ENCODE results near the gene CHTOP. TPM values are rescaled to one million over a fixed set of nuclear protein-coding genes. Genes with fewer than 3 reads are reported as not detected.
A peak's percentile ranks its signal among the peaks of the same experiment; 100 is the strongest.
"Not testable (repeated sequence)": the region's sequence is repeated elsewhere in the genome, so short reads cannot be mapped to it uniquely, and the experiment has no call there.

Gene CHTOP
- total RNA-seq, 2 experiments from 2014 or later, result 88.2 to 91.3 TPM

DNA sequence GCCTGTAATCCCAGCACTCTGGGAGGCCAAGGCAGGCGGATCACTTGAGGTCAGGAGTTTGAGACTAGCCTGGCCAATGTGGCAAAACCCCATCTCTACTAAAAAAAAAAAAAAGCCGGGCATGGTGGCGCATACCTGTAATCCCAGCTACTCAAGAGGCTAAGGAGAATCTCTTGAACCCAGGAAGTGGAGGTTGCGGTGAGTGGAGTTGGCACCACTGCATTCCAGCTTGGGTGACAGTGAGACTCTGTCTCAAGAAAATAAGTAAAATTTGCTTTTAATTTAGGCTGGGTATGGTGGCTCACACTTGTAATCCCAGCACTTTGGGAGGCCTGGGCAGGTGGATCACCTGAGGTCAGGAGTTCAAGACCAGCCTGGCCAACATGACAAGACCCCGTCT lies 6.3 kb downstream of the CHTOP start:
- CTCF ChIA-PET, result interaction anchor here (1.2 kb wide), 1 partner anchor 9 kb away, joined by 5 read pairs; no protein-coding TSS in a partner anchor
- H3K27ac Mint-ChIP-seq, result peak overlapping the region; percentile 5
- H3K4me3 Mint-ChIP-seq; H3K27me3 Mint-ChIP-seq (ENCODE audit: low read depth); intact Hi-C loops (cut with micrococcal nuclease); DNase-seq; H3K9me3 Mint-ChIP-seq: not testable (repeated sequence)
- H3K36me3 Mint-ChIP-seq (ENCODE audit: low read depth), result peaks cover 69% of the 10 kb centered on the region
- peaks cover 53% of the 10 kb centered on the region for H3K4me1 Mint-ChIP-seq (ENCODE audit: low read depth)

DNA sequence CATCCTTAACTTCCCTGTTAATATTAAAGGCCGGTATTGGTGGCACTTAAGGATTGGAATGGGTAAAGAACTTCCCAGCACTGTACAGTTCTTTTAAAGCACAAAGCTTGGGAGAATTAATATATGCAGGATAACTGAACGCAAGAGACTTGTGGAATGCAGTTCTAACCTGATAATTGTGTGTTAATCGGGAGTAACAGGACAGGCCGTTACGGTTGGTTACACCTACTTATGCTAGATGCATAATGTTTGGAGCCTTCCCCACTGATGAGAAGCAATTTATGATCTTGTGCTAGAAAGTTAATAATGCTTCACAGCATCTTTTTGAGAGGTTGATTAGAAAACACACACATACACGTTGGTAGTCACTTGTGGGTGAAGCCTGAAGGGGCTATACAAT lies 7.0 kb downstream of the CHTOP start:
- no peak for DNase-seq
- no peaks in the 10 kb centered on the region for H3K9me3 Mint-ChIP-seq
- intact Hi-C loops (cut with micrococcal nuclease), result no loop called here
- peaks cover 72% of the 10 kb centered on the region for H3K36me3 Mint-ChIP-seq (ENCODE audit: low read depth)
- CTCF ChIA-PET, result interaction anchor here (0.6 to 1.2 kb wide), 3 partner anchors 9 to 147 kb away, joined by 3 to 5 read pairs (median 3); no protein-coding TSS in a partner anchor
- peaks cover 57% of the 10 kb centered on the region for H3K4me1 Mint-ChIP-seq (ENCODE audit: low read depth)
- no peak overlapping the region for H3K4me3 Mint-ChIP-seq
- H3K27me3 Mint-ChIP-seq (ENCODE audit: low read depth), result no peaks in the 10 kb centered on the region
- peak overlapping the region; percentile 5 for H3K27ac Mint-ChIP-seq

DNA sequence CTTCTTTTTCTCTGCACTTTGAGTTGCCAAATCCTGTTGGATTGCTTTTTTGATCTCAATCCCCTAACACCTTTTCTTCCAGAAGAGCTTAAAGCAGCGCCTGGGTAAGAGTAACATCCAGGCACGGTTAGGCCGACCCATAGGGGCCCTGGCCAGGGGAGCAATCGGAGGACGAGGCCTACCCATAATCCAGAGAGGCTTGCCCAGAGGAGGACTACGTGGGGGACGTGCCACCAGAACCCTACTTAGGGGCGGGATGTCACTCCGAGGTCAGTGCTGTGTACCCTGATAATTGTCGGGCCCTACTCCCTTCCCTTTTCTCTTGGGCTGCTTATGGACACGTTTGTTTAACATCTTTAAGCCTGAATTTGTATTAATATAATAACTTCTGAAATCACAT lies 8.3 kb downstream of the CHTOP start:
- Mint-ChIP-seq H3K36me3 (ENCODE audit: low read depth) (peaks cover 69% of the 10 kb centered on the region), H3K27me3 (ENCODE audit: low read depth) (no peaks in the 10 kb centered on the region), H3K4me3 (no peak overlapping the region), H3K9me3 (no peaks in the 10 kb centered on the region), H3K4me1 (ENCODE audit: low read depth) (peaks cover 51% of the 10 kb centered on the region), H3K27ac (no peak overlapping the region)
- DNase-seq, result no peak
- intact Hi-C loops (cut with micrococcal nuclease), result no loop called here
- CTCF ChIA-PET, result no interaction called here

DNA sequence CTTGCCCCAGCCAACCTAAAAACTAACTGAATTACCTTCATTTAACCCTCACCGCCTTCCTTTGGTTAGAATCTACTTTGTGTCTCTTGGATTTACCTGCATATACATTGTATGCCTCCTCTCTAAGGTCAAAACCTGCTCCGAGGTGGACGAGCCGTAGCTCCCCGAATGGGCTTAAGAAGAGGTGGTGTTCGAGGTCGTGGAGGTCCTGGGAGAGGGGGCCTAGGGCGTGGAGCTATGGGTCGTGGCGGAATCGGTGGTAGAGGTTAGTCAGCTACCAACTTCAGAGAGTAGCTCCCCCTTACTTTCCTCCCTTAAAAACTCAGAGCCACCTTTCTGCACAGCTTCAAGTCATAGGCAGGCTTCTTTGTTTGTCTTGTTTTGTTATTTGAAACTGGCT lies 9.2 kb downstream of the CHTOP start:
- intact Hi-C loops (cut with micrococcal nuclease), result no loop called here
- no peak for DNase-seq
- CTCF ChIA-PET, result interaction anchor here (0.6 to 1.2 kb wide), 3 partner anchors 10 to 111 kb away, joined by 3 to 4 read pairs (median 3); no protein-coding TSS in a partner anchor
- no peaks in the 10 kb centered on the region for H3K27me3 Mint-ChIP-seq (ENCODE audit: low read depth)
- no peak overlapping the region for H3K4me3 Mint-ChIP-seq
- H3K9me3 Mint-ChIP-seq, result no peaks in the 10 kb centered on the region
- H3K36me3 Mint-ChIP-seq (ENCODE audit: low read depth), result peaks cover 67% of the 10 kb centered on the region
- peaks cover 52% of the 10 kb centered on the region for H3K4me1 Mint-ChIP-seq (ENCODE audit: low read depth)
- no peak overlapping the region for H3K27ac Mint-ChIP-seq

DNA sequence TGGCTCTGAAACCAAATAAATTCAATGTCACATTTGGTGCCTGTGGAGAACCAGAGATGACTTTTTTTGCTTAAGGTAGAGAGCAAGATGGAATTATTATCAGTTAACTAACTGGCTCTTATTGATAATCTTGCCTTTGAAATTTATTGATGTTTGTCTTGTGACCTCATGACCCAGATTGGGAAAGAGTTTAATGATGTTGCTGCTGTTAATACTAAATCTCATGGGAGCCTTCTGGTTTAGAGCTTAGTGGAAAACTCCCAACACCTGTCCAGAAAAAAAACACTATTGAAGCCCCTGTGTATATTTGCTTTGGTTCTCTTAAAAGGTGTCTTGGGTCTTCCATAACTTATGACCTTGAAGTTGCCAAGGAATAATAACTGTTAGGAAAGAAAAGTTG lies 9.9 kb downstream of the CHTOP start:
- Mint-ChIP-seq H3K36me3 (ENCODE audit: low read depth) (peaks cover 65% of the 10 kb centered on the region), H3K27ac (peak overlapping the region; percentile 75), H3K4me1 (ENCODE audit: low read depth) (peaks cover 57% of the 10 kb centered on the region), H3K27me3 (ENCODE audit: low read depth) (no peaks in the 10 kb centered on the region), H3K9me3 (no peaks in the 10 kb centered on the region), H3K4me3 (no peak overlapping the region)
- CTCF ChIA-PET, result interaction anchor here (0.6 to 1.2 kb wide), 4 partner anchors 9 to 133 kb away, joined by 3 to 4 read pairs (median 3); no protein-coding TSS in a partner anchor
- DNase-seq, result no peak
- intact Hi-C loops (cut with micrococcal nuclease), result no loop called here

DNA sequence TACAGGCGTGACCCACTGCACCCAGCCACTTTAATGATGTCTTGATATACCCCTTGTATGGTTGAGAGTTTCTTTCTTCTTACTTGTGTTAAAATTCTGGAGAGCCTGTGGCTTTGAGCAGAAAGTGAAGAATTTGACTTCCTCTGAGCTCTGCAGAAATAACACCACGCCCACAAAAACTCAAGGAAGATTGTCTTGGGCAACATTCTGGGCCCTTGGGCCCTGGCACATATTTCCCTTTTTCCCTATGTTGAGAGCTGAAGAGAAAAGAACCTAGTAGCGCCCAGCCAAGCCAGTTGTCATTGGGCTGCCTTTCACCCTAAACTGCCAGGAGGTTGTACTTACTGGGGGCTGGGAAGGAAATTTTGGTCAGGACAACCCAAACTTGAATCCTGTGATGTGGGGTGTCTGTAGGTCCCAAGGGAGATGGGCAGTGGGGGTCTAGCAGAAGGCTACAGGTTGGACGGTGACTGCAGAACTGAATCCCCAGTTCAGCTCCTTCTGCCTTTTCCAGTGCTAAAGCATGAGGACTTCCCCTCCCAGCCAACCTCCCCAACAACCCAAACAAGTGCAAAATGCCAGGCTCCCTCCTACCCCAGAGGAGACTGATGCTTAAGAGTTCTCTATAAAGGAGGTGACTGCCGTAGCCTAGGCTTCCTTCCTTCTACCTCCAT lies 12.9 kb downstream of the CHTOP start:
- no peaks in the 10 kb centered on the region for H3K27me3 Mint-ChIP-seq (ENCODE audit: low read depth)
- peak overlapping the region; percentile 35 for H3K27ac Mint-ChIP-seq
- peaks cover 48% of the 10 kb centered on the region for H3K36me3 Mint-ChIP-seq (ENCODE audit: low read depth)
- no peak for DNase-seq
- CTCF ChIA-PET, result no interaction called here
- intact Hi-C loops (cut with micrococcal nuclease), result no loop called here
- peaks cover 62% of the 10 kb centered on the region for H3K4me1 Mint-ChIP-seq (ENCODE audit: low read depth)
- H3K9me3 Mint-ChIP-seq, result no peaks in the 10 kb centered on the region
- H3K4me3 Mint-ChIP-seq, result no peak overlapping the region

DNA sequence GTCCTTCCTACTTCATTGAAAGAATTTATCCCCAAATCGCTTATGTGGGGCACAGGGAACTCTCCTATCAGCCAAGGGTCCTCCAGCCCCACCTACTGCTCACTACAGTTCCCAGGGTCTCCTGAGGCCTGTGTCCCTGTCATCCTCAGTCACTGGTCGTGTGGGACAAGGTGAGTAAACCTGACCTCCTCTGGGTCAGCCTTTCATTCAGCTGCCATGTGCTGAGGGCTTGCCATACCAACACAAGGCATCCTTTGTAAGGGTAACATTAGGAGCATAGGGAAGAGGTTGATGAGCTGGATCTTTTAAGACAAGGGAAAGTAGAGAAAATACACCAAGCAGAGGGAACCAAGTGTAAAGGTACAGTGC lies 13.5 kb downstream of the CHTOP start:
- intact Hi-C loops (cut with micrococcal nuclease), result no loop called here
- H3K9me3 Mint-ChIP-seq, result no peaks in the 10 kb centered on the region
- no peak for DNase-seq
- CTCF ChIA-PET, result no interaction called here
- no peak overlapping the region for H3K4me3 Mint-ChIP-seq
- peak overlapping the region; percentile 35 for H3K27ac Mint-ChIP-seq
- H3K36me3 Mint-ChIP-seq (ENCODE audit: low read depth), result peaks cover 44% of the 10 kb centered on the region
- peaks cover 58% of the 10 kb centered on the region for H3K4me1 Mint-ChIP-seq (ENCODE audit: low read depth)
- no peaks in the 10 kb centered on the region for H3K27me3 Mint-ChIP-seq (ENCODE audit: low read depth)

DNA sequence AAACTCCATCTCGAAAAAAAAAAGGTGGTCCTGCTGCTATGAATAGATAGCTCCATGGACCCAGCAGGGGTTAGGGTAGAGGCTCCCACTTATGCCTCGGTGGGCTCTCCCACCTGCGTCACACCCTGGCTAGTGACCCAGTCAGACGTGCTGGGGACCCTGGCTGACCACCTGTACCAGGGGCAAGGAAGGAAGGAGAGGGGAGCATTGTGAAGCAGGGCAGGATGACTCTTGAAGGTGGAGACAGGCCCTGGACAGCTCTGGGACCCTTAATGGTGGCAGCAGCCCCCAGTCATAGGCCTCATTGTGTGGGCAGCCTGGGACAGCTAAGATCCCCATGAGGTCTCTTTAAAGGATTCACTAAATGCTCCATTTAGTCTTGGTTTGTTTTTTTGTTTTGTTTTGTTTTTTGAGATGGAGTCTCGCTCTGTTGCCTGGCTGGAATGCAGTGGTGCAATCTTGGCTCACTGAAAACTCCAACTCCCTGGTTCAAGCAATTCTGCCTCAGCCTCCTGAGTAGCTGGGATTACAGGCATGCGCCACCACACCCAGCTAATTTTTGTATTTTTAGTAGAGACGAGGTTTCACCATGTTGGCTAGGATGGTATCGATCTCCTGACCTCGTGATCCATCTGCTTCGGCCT lies 14.3 kb downstream of the CHTOP start:
- H3K27ac Mint-ChIP-seq, result peak overlapping the region; percentile 57
- H3K4me3 Mint-ChIP-seq, result no peak overlapping the region
- DNase-seq, result no peak
- H3K9me3 Mint-ChIP-seq, result no peaks in the 10 kb centered on the region
- CTCF ChIA-PET, result interaction anchor here (0.6 to 1.1 kb wide), 2 partner anchors 76 to 282 kb away, joined by 5 read pairs; no protein-coding TSS in a partner anchor
- intact Hi-C loops (cut with micrococcal nuclease), result no loop called here
- H3K27me3 Mint-ChIP-seq (ENCODE audit: low read depth), result no peaks in the 10 kb centered on the region
- peaks cover 55% of the 10 kb centered on the region for H3K4me1 Mint-ChIP-seq (ENCODE audit: low read depth)
- H3K36me3 Mint-ChIP-seq (ENCODE audit: low read depth), result peaks cover 41% of the 10 kb centered on the region

DNA sequence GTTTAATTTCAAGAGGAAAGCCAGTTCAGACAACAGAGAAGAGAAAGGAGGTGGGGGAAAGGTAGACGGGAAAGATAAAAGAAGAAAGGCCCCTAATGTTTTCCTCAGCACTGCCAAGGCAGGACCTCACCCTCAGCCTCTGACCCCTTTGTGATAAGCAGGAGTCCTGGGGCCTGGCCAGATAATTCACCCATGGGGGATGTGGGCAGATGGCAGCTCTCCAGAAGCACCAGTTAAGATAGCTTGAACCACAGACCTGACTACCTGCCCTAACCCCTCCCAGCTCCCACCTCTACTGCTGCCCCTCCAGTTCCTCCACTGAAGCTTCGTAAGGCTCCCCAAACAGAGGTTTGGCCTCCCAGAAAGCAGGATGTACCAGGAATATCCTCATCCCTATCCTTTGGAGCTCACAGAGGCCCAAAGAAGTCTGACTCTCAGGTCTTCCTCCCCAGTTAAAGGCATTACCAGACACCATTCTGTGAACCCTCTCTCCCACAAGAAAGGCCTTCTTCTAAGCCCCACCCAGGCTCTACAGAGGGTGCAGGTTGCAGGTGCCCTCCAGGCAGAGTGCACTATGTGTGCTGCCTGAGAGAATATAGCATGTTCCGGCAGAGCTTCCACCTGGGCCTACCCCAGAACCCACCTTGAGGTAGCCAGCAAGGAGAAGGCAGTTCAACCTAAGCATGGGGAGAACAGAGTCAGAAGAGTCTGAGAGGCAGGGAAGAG lies 15.4 kb downstream of the CHTOP start:
- H3K4me1 Mint-ChIP-seq (ENCODE audit: low read depth), result peaks cover 44% of the 10 kb centered on the region
- intact Hi-C loops (cut with micrococcal nuclease), result no loop called here
- peak overlapping the region; percentile 57 for H3K27ac Mint-ChIP-seq
- no peaks in the 10 kb centered on the region for H3K9me3 Mint-ChIP-seq
- no peaks in the 10 kb centered on the region for H3K27me3 Mint-ChIP-seq (ENCODE audit: low read depth)
- DNase-seq, result no peak
- CTCF ChIA-PET, result interaction anchor here (0.8 to 1.4 kb wide), 3 partner anchors 9 to 147 kb away, joined by 3 to 5 read pairs (median 3); no protein-coding TSS in a partner anchor
- peaks cover 29% of the 10 kb centered on the region for H3K36me3 Mint-ChIP-seq (ENCODE audit: low read depth)
- H3K4me3 Mint-ChIP-seq, result no peak overlapping the region

DNA sequence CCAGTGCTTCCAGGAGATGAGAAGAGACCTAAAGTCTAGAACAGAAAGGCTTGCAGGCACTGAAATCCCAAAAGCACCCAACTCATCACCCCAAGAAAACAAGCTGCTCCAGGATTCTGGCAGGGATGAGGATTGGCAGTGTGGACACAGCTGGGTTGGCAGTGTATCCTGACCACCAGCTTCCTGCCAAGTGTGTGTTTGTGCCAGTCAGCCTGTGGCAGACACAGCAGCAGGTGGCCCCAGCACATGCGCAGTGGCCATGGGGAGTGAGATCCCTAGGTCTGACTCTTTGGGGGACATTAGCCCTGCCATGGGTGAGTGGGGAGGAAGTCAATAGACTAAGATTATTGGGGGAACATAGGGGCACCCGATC lies 16.0 kb downstream of the CHTOP start:
- Mint-ChIP-seq H3K4me3 (no peak overlapping the region), H3K27ac (peak overlapping the region; percentile 57), H3K36me3 (ENCODE audit: low read depth) (peaks cover 25% of the 10 kb centered on the region), H3K4me1 (ENCODE audit: low read depth) (peaks cover 41% of the 10 kb centered on the region), H3K9me3 (no peaks in the 10 kb centered on the region), H3K27me3 (ENCODE audit: low read depth) (no peaks in the 10 kb centered on the region)
- peak; percentile 12 for DNase-seq
- intact Hi-C loops (cut with micrococcal nuclease), result no loop called here
- CTCF ChIA-PET, result interaction anchor here (1.3 to 1.4 kb wide), 2 partner anchors 10 to 116 kb away, joined by 3 to 5 read pairs; no protein-coding TSS in a partner anchor

DNA sequence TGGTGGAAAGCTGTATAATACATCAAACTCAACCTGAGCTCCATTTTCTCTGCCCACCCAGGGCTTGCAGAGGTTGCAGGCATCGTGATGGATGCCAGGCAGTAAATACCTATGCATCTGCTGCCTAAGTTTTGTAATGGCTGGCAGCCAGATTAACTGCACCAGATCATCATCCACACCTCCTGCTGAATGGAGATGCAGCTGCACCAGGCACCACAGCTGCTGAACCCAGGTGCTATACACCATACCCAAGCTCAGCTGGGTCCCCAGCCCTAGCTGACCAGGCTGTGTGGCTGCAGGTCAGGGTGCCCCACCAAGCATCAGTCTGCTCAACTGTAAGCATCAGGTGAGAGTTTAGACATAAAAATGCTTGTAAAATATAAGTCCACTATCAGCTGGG lies 17.9 kb downstream of the CHTOP start:
- CTCF ChIA-PET, result interaction anchor here (0.6 to 0.8 kb wide), 2 partner anchors 56 to 142 kb away, joined by 4 to 5 read pairs; no protein-coding TSS in a partner anchor
- Mint-ChIP-seq H3K9me3 (no peaks in the 10 kb centered on the region), H3K4me1 (ENCODE audit: low read depth) (peaks cover 28% of the 10 kb centered on the region), H3K27ac (no peak overlapping the region), H3K36me3 (ENCODE audit: low read depth) (peaks cover 6% of the 10 kb centered on the region), H3K4me3 (no peak overlapping the region), H3K27me3 (ENCODE audit: low read depth) (no peaks in the 10 kb centered on the region)
- no peak for DNase-seq
- intact Hi-C loops (cut with micrococcal nuclease), result no loop called here

DNA sequence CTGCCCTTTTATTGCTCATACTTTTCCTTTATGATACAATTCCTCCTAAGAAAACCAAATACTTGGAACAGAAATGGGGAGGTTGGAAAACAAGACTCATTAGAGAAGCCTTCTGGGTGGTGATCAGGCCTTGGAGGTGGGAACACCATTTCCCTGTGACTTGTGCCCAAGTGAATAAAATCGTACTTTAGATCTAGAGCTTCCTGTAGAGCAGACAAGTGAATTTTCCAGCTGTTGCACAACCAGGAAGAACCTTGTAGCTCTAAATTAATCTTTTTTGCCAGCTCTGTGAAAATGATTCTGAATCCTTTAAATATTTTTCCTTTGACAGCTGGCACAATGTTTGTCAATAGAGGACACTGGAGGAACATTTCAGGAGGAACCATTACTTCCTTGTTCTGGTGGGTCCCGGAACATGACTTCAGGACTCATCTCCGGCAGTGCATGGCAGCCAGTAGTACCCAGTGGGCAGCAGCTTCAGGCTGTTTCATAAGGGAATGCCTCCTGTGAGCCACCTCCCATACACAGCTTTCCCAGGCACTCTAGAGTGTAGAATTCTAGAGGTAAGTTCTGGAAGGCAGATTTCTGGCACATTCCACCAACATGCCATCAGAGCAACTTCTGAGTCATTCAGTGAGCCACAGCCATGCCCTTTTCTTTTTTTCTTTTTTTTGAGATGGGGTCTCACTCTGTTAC lies 19.1 kb downstream of the CHTOP start:
- Mint-ChIP-seq H3K36me3 (ENCODE audit: low read depth) (peaks cover under 1% of the 10 kb centered on the region), H3K9me3 (no peaks in the 10 kb centered on the region), H3K27ac (no peak overlapping the region), H3K4me3 (no peak overlapping the region), H3K27me3 (ENCODE audit: low read depth) (no peaks in the 10 kb centered on the region), H3K4me1 (ENCODE audit: low read depth) (peaks cover 22% of the 10 kb centered on the region)
- CTCF ChIA-PET, result interaction anchor here (0.9 kb wide), 1 partner anchor 10 kb away, joined by 4 read pairs; no protein-coding TSS in a partner anchor
- intact Hi-C loops (cut with micrococcal nuclease), result no loop called here
- DNase-seq, result no peak

Measured in activated naive CD4-positive, alpha-beta T cell treated with anti-CD3 and anti-CD28 coated beads for 36 hours (primary cell).